K562 (cell line): ENCODE measurements around the gene HAP1. TPM values are rescaled to one million over a fixed set of nuclear protein-coding genes. Genes with fewer than 3 reads are reported as not detected.

Experiments
- BCOR ChIP-seq: fragments of 450-650 bp; IDR thresholded peaks from 2 replicates; pipeline ENCODE4 v1.6.1; 2016
- CBFB ChIP-seq: sonication (generic); formaldehyde crosslinking; IDR thresholded peaks from 2 replicates; pipeline ENCODE4 v1.4.0; 2020; ENCODE audit warnings: mild to moderate bottlenecking, missing genetic modification reagents
- ELF2 ChIP-seq: fragments of 250-450 bp; sonication (Bioruptor Pico); IDR thresholded peaks from 2 replicates; pipeline ENCODE4 v1.5.0; 2021; ENCODE audit warnings: mild to moderate bottlenecking
- EWSR1 ChIP-seq: fragments of 450-650 bp; IDR thresholded peaks from 2 replicates; pipeline ENCODE4 v1.6.1; 2018; ENCODE audit warnings: borderline replicate concordance, mild to moderate bottlenecking, low read depth, moderate library complexity; ENCODE audit not compliant: partially characterized antibody
- FIP1L1 ChIP-seq: fragments of 200-400 bp; formaldehyde crosslinking; IDR thresholded peaks from 2 replicates; pipeline ENCODE4 v1.6.1; 2018; ENCODE audit warnings: mild to moderate bottlenecking, low read depth, low read length; ENCODE audit not compliant: poor library complexity, severe bottlenecking
- HES1 ChIP-seq: fragments of 450-650 bp; IDR thresholded peaks from 2 replicates; pipeline ENCODE4 v1.6.1; 2016; ENCODE audit warnings: low read depth, mild to moderate bottlenecking, moderate library complexity
- HOXB6 ChIP-seq: fragments of 250-450 bp; sonication (Bioruptor Pico); IDR thresholded peaks from 2 replicates; pipeline ENCODE4 v1.5.1; 2022; ENCODE audit warnings: mild to moderate bottlenecking, borderline replicate concordance
- OTX1 ChIP-seq: fragments of 450-650 bp; formaldehyde crosslinking; IDR thresholded peaks from 2 replicates; pipeline ENCODE4 v1.4.0; 2022; ENCODE audit warnings: mild to moderate bottlenecking
- POLR2A ChIP-seq: fragments of 450-650 bp; conservative IDR thresholded peaks from 2 replicates; pipeline ENCODE4 v1.6.1; 2016
- RBFOX2 ChIP-seq: fragments of 200-400 bp; formaldehyde crosslinking; IDR thresholded peaks from 2 replicates; pipeline ENCODE4 v1.6.1; 2017; ENCODE audit warnings: low read depth, mild to moderate bottlenecking, low read length, moderate library complexity
- SLC30A9 ChIP-seq: fragments of 250-450 bp; sonication (Bioruptor Pico); IDR thresholded peaks from 2 replicates; pipeline ENCODE4 v1.8.0; 2022; ENCODE audit warnings: mild to moderate bottlenecking, moderate library complexity
- THRAP3 ChIP-seq: fragments of 450-650 bp; IDR thresholded peaks from 2 replicates; pipeline ENCODE4 v1.6.1; 2016; ENCODE audit warnings: mild to moderate bottlenecking, inconsistent platforms, borderline replicate concordance
- ZNF3 ChIP-seq: fragments of 250-450 bp; sonication (Bioruptor Pico); IDR thresholded peaks from 2 replicates; pipeline ENCODE4 v1.5.0; 2021; ENCODE audit warnings: mild to moderate bottlenecking, moderate library complexity
- ZNF318 ChIP-seq, 2 experiments: fragments of 450-650 bp; IDR thresholded peaks; 2 replicates each; pipeline ENCODE4 v1.6.1; 2016; ENCODE audit warnings: mild to moderate bottlenecking in 2 of 2, borderline replicate concordance in 1 of 2, low read depth in 1 of 2, moderate library complexity in 1 of 2
- ZNF436 ChIP-seq: fragments of 250-450, 450-650 bp; sonication (Bioruptor Pico); formaldehyde crosslinking; IDR thresholded peaks from 2 replicates; pipeline ENCODE4 v1.7.0; 2020; ENCODE audit warnings: mild to moderate bottlenecking
- ZNF75A ChIP-seq: fragments of 450-650 bp; formaldehyde crosslinking; IDR thresholded peaks from 2 replicates; pipeline ENCODE4 v1.4.0; 2020; ENCODE audit warnings: mild to moderate bottlenecking
- ZNF780A ChIP-seq: fragments of 250-450 bp; sonication (Bioruptor Pico); IDR thresholded peaks from 2 replicates; pipeline ENCODE4 v1.5.0; 2021; ENCODE audit warnings: mild to moderate bottlenecking
- polyA plus RNA-seq, 8 experiments: library from polyadenylated mRNA; depleted of rRNA in 4 of 8; stranded (reverse) in 5 of 8; unstranded in 3 of 8; fragments of >200 nt; fragmentation: Nextera tagmentation in 2 of 8; fragmentation: Illumina TruSeq in 1 of 8; extraction: Ambion mirVana in 2 of 8; extraction: Trizol in 1 of 8; gene quantifications; 2 replicates each; pipeline versions ENCODE4 v1.2.1 to v1.2.3, GENCODE V29; 2011 to 2014; ENCODE audit warnings: inconsistent platforms in 1 of 8, missing spikeins in 1 of 8
- total RNA-seq, 7 experiments: library from RNA; depleted of rRNA in 6 of 7; stranded (reverse); fragments of >200 nt in 6 of 7; fragmentation: Illumina TruSeq in 2 of 7; extraction: Trizol in 2 of 7; gene quantifications; 2 replicates each; pipeline versions ENCODE4 v1.2.1 to v1.2.3, GENCODE V29; 2011 to 2021; ENCODE audit warnings: low replicate concordance in 1 of 7
- TF ChIP-seq, protein P1 (sequence below): fragments of 450-650 bp; formaldehyde crosslinking; IDR thresholded peaks from 2 replicates; pipeline ENCODE4 v1.4.0; 2022; ENCODE audit warnings: missing genetic modification characterization

Gene HAP1
- total and polyA plus RNA-seq, 9 of the 15 experiments (the other 6 are each of a cell fraction or from before 2014, with no cell fraction given), result under 0.01 to 0.09 (median 0.04) TPM; not detected in 6

GRCh38 chr17:41692722-41693521 lies 41.5 kb downstream of the HAP1 start (continued):
- TF ChIP-seq OTX1 (CRISPR knock-in tag), result 0 out of 2 replicates have a peak, but pooled peaks have one; percentile 41
- peak; percentile 58; the same call in 1 of the 2 replicates for TF ChIP-seq ELF2
- peak; percentile 12 for TF ChIP-seq FIP1L1
- peak; percentile 53; the same call in 1 of the 2 replicates for TF ChIP-seq ZNF3
- no peak for TF ChIP-seq ZNF75A (CRISPR knock-in tag)
- TF ChIP-seq EWSR1, result peak; percentile 48
- 0 out of 2 replicates have a peak, but pooled peaks have one; percentile 9 for TF ChIP-seq ZNF436
- TF ChIP-seq RBFOX2, result peak; percentile 56; the same call in 1 of the 2 replicates
- TF ChIP-seq ZNF780A (CRISPR knock-in tag), result 0 out of 2 replicates have a peak, but pooled peaks have one; percentile 50
- no peak for TF ChIP-seq SLC30A9 (CRISPR knock-in tag)
- TF ChIP-seq, protein P1, sequence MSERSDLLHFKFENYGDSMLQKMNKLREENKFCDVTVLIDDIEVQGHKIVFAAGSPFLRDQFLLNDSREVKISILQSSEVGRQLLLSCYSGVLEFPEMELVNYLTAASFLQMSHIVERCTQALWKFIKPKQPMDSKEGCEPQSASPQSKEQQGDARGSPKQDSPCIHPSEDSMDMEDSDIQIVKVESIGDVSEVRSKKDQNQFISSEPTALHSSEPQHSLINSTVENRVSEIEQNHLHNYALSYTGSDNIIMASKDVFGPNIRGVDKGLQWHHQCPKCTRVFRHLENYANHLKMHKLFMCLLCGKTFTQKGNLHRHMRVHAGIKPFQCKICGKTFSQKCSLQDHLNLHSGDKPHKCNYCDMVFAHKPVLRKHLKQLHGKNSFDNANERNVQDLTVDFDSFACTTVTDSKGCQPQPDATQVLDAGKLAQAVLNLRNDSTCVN (CRISPR knock-in tag), result 0 out of 2 replicates have a peak, but pooled peaks have one; percentile 11
- no peak for TF ChIP-seq BCOR
- peak; percentile 29 for TF ChIP-seq POLR2A
- peak; percentile 81; the same call in 1 of the 2 replicates for TF ChIP-seq THRAP3
- 0 out of 4 replicates have a peak, but pooled peaks of 1 of the 2 experiments have one; percentile 3 for TF ChIP-seq ZNF318 (IDR thresholded peaks at IDR 0.05; ENCODE audit: borderline replicate concordance in 1 of 2, low read depth in 1 of 2)
- TF ChIP-seq HES1, result no peak
- TF ChIP-seq HOXB6 (CRISPR knock-in tag), result peak; percentile 4; the same call in 1 of the 2 replicates
- TF ChIP-seq CBFB, result no peak
